Muscle of leg (tissue), 11 donors: Measurements from ENCODE around the gene KCNQ1. TPM values are rescaled to one million over a fixed set of nuclear protein-coding genes. Genes with fewer than 3 reads are reported as not detected.

ENCODE experiments used
- DNase-seq: peaks from one replicate; pipeline ENCODE4 v3.0.0; 2013
- H3K27ac ChIP-seq: one replicate; pipeline ENCODE4 v1.5.1; 2013; ENCODE audit warnings: mild to moderate bottlenecking, low read length, control low read depth
- H3K27me3 ChIP-seq: one replicate; pipeline ENCODE4 v1.6.1; 2013; ENCODE audit warnings: low read length; ENCODE audit not compliant: control insufficient read depth, insufficient read depth
- H3K36me3 ChIP-seq: one replicate; pipeline ENCODE4 v1.6.1; 2013; ENCODE audit warnings: low read length; ENCODE audit not compliant: control insufficient read depth, insufficient read depth
- H3K4me1 ChIP-seq: one replicate; pipeline ENCODE4 v1.6.1; 2013; ENCODE audit warnings: low read length; ENCODE audit not compliant: control insufficient read depth, insufficient read depth
- H3K4me3 ChIP-seq: one replicate; pipeline ENCODE4 v1.5.1; 2013; ENCODE audit warnings: low read length, control low read depth
- H3K9me3 ChIP-seq: replicated peaks from 2 replicates; pipeline ENCODE4 v1.6.1; 2013; ENCODE audit warnings: low read depth, low read length; ENCODE audit not compliant: control insufficient read depth
- WGBS: methylation state at CpG from one replicate; pipeline ENCODE4 v1.1.5; 2013; ENCODE audit warnings: missing lambda C conversion rate; ENCODE audit not compliant: insufficient coverage; 5-methylcytosine and 5-hydroxymethylcytosine counted together
- polyA plus RNA-seq, 8 donors: library from polyadenylated mRNA; unstranded; fragments of 120-200 nt; gene quantifications; one replicate each; pipeline versions ENCODE4 v1.2.1 to v1.2.3, GENCODE V29; 2013; ENCODE audit warnings: inconsistent platforms in 1 of 8, low replicate concordance in 1 of 8; ENCODE audit not compliant: insufficient read length in 8 of 8, insufficient read depth in 1 of 8
- total RNA-seq: library from RNA; stranded (reverse); fragments of 120-200 nt; gene quantifications from one replicate; pipeline ENCODE4 v1.2.4, GENCODE V29; 2013

The KCNQ1 gene
- total and polyA plus RNA-seq, 9 donors: 0.84 to 4.1 (median 2.6) TPM

GRCh38 chr11:2569321-2569721 lies 124.5 kb downstream of the KCNQ1 start:
- no peak for DNase-seq

GRCh38 chr11:2569731-2570210 lies 125.0 kb downstream of the KCNQ1 start:
- no peaks in the 10 kb centered on the region for H3K36me3 ChIP-seq
- no peak overlapping the region for H3K27ac ChIP-seq
- no peaks in the 10 kb centered on the region for H3K27me3 ChIP-seq
- H3K4me1 ChIP-seq: peaks cover 14% of the 10 kb centered on the region
- WGBS: 96% methylated on average over 6 of the region's 10 CpGs
- H3K9me3 ChIP-seq: peaks cover 9% of the 10 kb centered on the region
- no peak for DNase-seq
- no peak overlapping the region for H3K4me3 ChIP-seq

More at GRCh38 chr11:2569321-2569721, 124.5 kb downstream of the KCNQ1 start:
- Histone ChIP-seq H3K27me3 (no peaks in the 10 kb centered on the region), H3K9me3 (peaks cover 9% of the 10 kb centered on the region), H3K36me3 (no peaks in the 10 kb centered on the region), H3K4me1 (peaks cover 10% of the 10 kb centered on the region), H3K4me3 (no peak overlapping the region), H3K27ac (no peak overlapping the region)
- 68% methylated on average over 9 of the region's 14 CpGs for WGBS

- H3K4me1 ChIP-seq: peaks cover 17% of the 10 kb centered on the region
- H3K27me3 ChIP-seq: no peaks in the 10 kb centered on the region
- H3K36me3 ChIP-seq: no peaks in the 10 kb centered on the region
- H3K9me3 ChIP-seq: peaks cover 9% of the 10 kb centered on the region
- H3K4me3 ChIP-seq: no peak overlapping the region
- DNase-seq: no peak
- 97% methylated on average over 25 of the region's 26 CpGs for WGBS
- no peak overlapping the region for H3K27ac ChIP-seq
These were observed 125.5 kb downstream of the KCNQ1 start for GRCh38 chr11:2570211-2570811.

GRCh38 chr11:2570841-2571597 lies 126.2 kb downstream of the KCNQ1 start:
- H3K4me1 ChIP-seq: peaks cover 24% of the 10 kb centered on the region
- DNase-seq: no peak
- no peak overlapping the region for H3K27ac ChIP-seq
- 96% methylated on average over 22 of the region's 25 CpGs for WGBS
- H3K4me3 ChIP-seq: no peak overlapping the region
- peaks cover 9% of the 10 kb centered on the region for H3K9me3 ChIP-seq
- peaks cover 4% of the 10 kb centered on the region for H3K27me3 ChIP-seq
- H3K36me3 ChIP-seq: no peaks in the 10 kb centered on the region

DNA sequence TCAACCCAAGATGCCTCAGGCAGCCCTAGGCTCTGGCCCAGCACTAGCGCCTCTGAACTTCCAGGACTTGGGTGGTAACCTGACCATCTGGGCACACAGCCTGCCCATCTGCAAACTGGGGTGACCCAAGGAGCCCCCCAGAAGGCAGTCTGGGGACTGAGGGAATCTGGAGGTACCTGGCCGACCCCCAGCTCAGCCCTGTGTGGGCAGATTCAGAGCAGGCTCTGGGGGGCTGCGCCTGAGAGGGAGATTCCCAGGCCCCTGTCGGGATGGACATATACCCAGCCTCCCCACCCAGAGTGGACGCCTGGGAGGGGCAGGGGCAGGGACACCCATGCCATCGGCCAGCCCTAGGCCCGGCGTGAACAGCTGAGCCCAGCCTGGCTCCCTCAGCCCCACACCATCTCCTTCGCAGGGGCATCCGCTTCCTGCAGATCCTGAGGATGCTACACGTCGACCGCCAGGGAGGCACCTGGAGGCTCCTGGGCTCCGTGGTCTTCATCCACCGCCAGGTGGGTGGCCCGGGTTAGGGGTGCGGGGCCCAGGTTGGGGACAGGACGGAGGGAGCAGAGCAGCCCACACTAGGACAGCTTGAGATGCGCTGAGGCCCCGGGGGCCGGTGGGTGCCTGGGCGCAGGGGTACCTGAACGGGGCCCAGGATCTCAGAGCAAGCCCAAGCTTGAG lies 126.9 kb downstream of the KCNQ1 start:
- Histone ChIP-seq H3K4me1 (peaks cover 31% of the 10 kb centered on the region), H3K27me3 (peaks cover 5% of the 10 kb centered on the region), H3K9me3 (peaks cover 9% of the 10 kb centered on the region), H3K36me3 (no peaks in the 10 kb centered on the region), H3K4me3 (no peak overlapping the region), H3K27ac (no peak overlapping the region)
- WGBS: 92% methylated on average over 19 of the region's 23 CpGs
- no peak for DNase-seq

DNA sequence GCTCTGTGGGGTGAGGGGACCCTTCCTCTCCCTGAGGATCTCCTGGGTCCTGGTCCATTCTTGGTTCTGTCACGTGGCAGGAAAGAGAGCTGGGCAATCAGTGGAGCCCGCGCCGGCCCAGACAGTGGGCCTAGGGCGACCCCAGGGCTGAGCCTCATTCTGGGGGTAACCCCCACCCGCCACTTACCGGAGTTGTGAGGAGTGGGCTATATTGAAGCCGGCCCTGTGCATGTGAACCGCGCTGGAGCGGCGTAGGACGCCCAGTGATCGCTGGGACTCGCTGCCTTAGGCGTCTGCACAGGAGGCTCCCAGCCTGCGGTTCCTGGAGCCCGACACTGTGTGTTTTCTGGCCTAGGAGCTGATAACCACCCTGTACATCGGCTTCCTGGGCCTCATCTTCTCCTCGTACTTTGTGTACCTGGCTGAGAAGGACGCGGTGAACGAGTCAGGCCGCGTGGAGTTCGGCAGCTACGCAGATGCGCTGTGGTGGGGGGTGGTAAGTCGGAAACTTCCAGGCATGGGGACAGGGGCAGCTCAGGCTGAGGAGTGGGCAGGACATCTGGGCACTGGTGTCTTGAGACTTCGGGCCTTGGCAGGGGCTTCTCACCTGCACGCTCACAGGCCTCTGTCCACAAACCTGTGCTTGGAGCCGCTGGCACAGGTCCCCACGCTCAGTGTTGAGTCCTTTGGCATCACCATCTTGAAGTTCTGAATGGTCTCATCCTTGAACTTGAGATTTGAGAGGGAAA lies 127.9 kb downstream of the KCNQ1 start:
- Histone ChIP-seq H3K4me1 (peaks cover 40% of the 10 kb centered on the region), H3K4me3 (no peak overlapping the region), H3K9me3 (peaks cover 9% of the 10 kb centered on the region), H3K27ac (no peak overlapping the region), H3K27me3 (peaks cover 5% of the 10 kb centered on the region), H3K36me3 (no peaks in the 10 kb centered on the region)
- WGBS: 88% methylated on average over 28 of the region's 33 CpGs
- DNase-seq: no peak

GRCh38 chr11:2573240-2574042 lies 128.6 kb downstream of the KCNQ1 start:
- 88% methylated on average over 28 of the region's 28 CpGs for WGBS
- no peak overlapping the region for H3K27ac ChIP-seq
- DNase-seq: no peak
- H3K4me3 ChIP-seq: no peak overlapping the region
- peaks cover 9% of the 10 kb centered on the region for H3K9me3 ChIP-seq
- H3K4me1 ChIP-seq: peaks cover 48% of the 10 kb centered on the region
- H3K27me3 ChIP-seq: peaks cover 5% of the 10 kb centered on the region
- H3K36me3 ChIP-seq: no peaks in the 10 kb centered on the region

GRCh38 chr11:2574043-2574552 lies 129.3 kb downstream of the KCNQ1 start:
- Histone ChIP-seq H3K27ac (no peak overlapping the region), H3K27me3 (peaks cover 5% of the 10 kb centered on the region), H3K4me3 (no peak overlapping the region), H3K4me1 (peaks cover 55% of the 10 kb centered on the region), H3K9me3 (peaks cover 9% of the 10 kb centered on the region), H3K36me3 (no peaks in the 10 kb centered on the region)
- DNase-seq: no peak
- WGBS: 80% methylated on average over 11 of the region's 22 CpGs
